Activated CD4-positive, alpha-beta T cell treated with anti-CD3 and anti-CD28 coated beads for 48 hours (primary cell): ENCODE data around the gene TRUB2.

Source experiments
- DNase-seq: peaks from one replicate; pipeline ENCODE4 v3.0.0-alpha.2; 2020

TRUB2 gene, protein sequence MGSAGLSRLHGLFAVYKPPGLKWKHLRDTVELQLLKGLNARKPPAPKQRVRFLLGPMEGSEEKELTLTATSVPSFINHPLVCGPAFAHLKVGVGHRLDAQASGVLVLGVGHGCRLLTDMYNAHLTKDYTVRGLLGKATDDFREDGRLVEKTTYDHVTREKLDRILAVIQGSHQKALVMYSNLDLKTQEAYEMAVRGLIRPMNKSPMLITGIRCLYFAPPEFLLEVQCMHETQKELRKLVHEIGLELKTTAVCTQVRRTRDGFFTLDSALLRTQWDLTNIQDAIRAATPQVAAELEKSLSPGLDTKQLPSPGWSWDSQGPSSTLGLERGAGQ

GRCh38 chr9:128322404-128323211 is at the start of gene TRUB2, which contains the start of gene COQ4:
TRUB2 (minus strand) TSS chr9:128322447; CDS start chr9:128322408, 39 bp downstream.
COQ4 (plus strand) TSS chr9:128322839; CDS start chr9:128322859, 20 bp downstream.
- DNase-seq = peak; percentile 95

DNA sequence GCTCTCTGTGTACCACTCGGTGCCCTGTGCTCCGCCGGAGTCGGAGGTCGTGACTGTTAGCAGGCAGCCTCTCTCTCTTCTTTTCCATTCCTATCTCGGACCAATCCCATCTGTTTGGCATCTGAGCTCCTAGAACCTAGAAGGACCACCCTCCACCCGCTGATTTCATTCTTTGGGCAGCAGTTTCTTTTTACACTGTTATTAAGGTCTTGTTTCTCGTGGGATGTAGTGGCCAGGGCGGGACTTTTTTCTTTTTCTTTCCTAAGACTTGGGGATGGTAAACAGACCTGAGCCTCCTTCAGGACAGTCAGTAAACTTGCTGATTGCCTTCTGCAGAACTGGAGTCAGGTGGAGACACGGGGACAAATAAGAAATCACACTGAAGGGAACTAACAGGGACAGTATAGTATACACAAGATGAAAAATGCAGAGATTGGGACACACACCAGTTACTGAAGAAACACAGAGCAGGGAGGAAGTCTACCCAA is 49.4 kb upstream of the TRUB2 start:
- no peak for DNase-seq

- DNase-seq = peak; percentile 97
These were observed 48.7 kb upstream of the TRUB2 start, which contains the start of gene URM1 for GRCh38 chr9:128370752-128371629. URM1 (plus strand) TSS chr9:128371374; CDS start chr9:128371381, 7 bp downstream.

GRCh38 chr9:128370367-128370751 is 48.1 kb upstream of the TRUB2 start:
- no peak for DNase-seq

GRCh38 chr9:128369024-128369706 is 46.9 kb upstream of the TRUB2 start:
- DNase-seq = no peak

DNA sequence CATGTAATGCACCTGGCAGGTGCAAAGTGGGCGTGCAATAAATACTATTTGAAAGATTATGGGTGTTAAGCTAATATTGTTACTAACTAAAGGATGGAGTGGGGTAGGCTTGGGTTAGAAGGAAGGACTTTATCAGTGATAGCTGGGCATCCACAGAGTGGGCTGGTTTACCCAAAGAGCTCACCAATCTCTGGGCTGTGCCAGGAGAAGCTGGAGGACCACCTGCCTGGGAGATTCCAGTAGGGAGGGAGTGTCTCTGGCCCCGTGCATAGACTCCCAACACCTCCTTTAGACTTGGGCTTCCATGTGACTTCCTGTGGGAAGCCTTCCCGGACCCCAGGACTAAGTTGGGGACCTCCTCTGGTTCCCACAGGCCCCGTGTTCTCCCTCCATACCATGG is 43.3 kb upstream of the TRUB2 start:
- DNase-seq = no peak

- DNase-seq = no peak
These were observed 40.5 kb upstream of the TRUB2 start for GRCh38 chr9:128362774-128363173.

GRCh38 chr9:128361986-128362646 is 39.9 kb upstream of the TRUB2 start:
- DNase-seq = peak; percentile 82

- DNase-seq = no peak
These were observed 39.2 kb upstream of the TRUB2 start for GRCh38 chr9:128361296-128361985.

GRCh38 chr9:128360826-128361225 is 38.6 kb upstream of the TRUB2 start:
- DNase-seq = no peak

GRCh38 chr9:128358861-128359260 is 36.6 kb upstream of the TRUB2 start:
- no peak for DNase-seq

GRCh38 chr9:128358090-128358489 is 35.8 kb upstream of the TRUB2 start:
- no peak for DNase-seq

GRCh38 chr9:128355451-128355850 is 33.2 kb upstream of the TRUB2 start:
- DNase-seq = no peak

DNA sequence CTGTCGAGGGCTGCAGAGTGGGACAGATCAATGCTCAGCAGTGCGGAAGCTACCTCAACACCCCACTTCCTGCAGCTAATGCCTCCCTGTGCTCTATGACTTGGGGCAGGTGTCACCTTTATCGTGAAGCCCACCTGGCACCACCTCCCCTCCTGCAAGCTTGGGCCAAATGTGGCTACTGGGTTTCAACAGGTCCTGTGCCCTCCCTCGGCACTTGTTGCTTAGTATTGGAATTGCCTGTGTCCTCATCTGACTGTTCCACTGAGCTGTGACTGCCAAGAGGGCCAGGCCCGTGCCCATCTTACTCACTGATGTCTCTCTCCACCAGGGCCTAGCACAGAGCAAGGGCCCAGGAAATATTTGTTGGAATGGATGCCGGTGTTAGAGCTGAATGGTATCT is 27.5 kb upstream of the TRUB2 start:
- DNase-seq = no peak

DNA sequence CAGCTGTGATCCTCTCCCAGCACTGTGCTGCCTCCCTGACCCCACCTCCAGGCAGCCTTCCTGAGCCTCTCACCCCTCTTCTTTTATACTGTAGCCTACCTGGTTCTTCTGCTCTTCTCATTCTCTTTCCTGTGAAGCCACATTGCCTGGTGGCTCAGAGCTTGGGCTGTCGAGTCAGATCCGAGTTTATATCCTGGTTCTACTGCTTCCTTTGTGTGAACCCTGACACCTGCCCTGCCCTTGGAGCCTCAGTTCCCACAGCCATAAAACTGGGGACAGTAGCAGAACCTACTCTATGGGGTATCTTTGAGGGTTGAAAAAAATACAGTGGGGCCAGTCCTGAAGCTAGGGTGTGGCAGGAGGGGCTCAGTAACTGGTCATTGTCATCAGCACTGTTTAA is 26.9 kb upstream of the TRUB2 start:
- DNase-seq = no peak

DNA sequence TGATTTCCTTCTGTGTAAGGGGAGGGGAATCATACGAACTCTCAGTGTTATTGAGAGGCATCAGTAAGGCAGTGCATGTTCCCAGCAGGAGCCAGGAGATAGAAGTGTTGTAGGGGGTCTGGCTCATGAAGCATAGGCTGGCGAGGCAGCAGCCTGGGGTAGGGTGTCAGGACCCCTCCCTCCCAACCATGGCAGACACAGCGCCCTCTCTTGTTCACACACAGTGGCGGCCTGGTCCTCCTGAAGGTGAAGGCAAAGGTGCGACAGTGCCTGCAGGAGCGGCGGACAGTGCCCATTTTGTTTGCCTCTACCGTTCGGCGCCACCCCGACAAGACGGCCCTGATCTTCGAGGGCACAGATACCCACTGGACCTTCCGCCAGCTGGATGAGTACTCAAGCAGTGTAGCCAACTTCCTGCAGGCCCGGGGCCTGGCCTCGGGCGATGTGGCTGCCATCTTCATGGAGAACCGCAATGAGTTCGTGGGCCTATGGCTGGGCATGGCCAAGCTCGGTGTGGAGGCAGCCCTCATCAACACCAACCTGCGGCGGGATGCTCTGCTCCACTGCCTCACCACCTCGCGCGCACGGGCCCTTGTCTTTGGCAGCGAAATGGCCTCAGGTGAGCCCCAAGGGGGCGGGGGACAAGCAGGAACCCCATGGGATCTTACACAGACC is 22.8 kb upstream of the TRUB2 start:
- DNase-seq = no peak

DNA sequence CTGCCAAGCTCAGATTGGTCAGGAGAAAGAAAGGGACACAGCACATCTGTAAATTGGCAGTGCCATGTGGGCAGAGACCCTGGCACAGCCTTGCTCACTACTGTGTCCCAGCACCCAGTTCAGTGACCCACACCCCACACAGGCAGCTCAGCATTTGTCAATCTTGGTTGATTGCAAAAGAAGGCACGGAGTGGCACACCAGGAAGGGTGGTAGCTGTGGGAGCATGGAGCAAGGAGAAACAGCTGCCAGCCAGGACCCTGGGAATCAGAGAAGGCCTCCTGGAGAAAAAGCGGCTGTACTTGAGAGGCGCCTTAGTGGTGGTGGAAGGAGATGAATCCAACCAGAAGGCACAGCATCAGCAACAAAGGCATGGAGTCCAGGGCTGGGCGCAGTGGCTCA is 21.6 kb upstream of the TRUB2 start:
- no peak for DNase-seq

GRCh38 chr9:128342971-128343680 is 20.9 kb upstream of the TRUB2 start:
- no peak for DNase-seq

GRCh38 chr9:128341435-128341849 is 19.2 kb upstream of the TRUB2 start:
- peak; percentile 79 for DNase-seq
